CD14-positive monocyte (primary cell): ENCODE results near the gene PTRHD1. TPM values are rescaled to one million over a fixed set of nuclear protein-coding genes. Genes with fewer than 3 reads are reported as not detected.

ENCODE experiments used
- DNase-seq, 3 donors: peaks; one replicate each; pipeline ENCODE4 v3.0.0-alpha.2; 2011 to 2022
- H2AFZ ChIP-seq: 2 replicates; pipeline ENCODE4 v1.6.0; 2012; ENCODE audit warnings: mild to moderate bottlenecking, low read depth, low read length, inconsistent platforms; ENCODE audit not compliant: insufficient read depth, poor library complexity, severe bottlenecking
- H3K27ac ChIP-seq, 2 donors: 1 replicate in 1 of 2; 2 replicates in 1 of 2; pipeline ENCODE4 v1.5.1; 2012 to 2013; ENCODE audit warnings: low read length in 2 of 2, control low read depth in 1 of 2, inconsistent platforms in 1 of 2, low read depth in 1 of 2, mild to moderate bottlenecking in 1 of 2
- H3K27me3 ChIP-seq, 2 donors: one replicate each; pipeline versions ENCODE4 v1.6.0 to v1.6.1; 2011 to 2013; ENCODE audit warnings: low read length in 2 of 2; ENCODE audit not compliant: control insufficient read depth in 2 of 2, insufficient read depth in 2 of 2
- H3K36me3 ChIP-seq, 2 donors: replicated peaks in 1 of 2; 1 replicate in 1 of 2; 2 replicates in 1 of 2; pipeline versions ENCODE4 v1.5.1 to v1.6.1; 2012 to 2013; ENCODE audit warnings: low read length in 2 of 2, control low read depth in 1 of 2, inconsistent platforms in 1 of 2, mild to moderate bottlenecking in 1 of 2; ENCODE audit not compliant: insufficient read depth in 2 of 2, control insufficient read depth in 1 of 2
- H3K4me1 ChIP-seq, 2 donors: 1 replicate in 1 of 2; 2 replicates in 1 of 2; pipeline versions ENCODE4 v1.5.1 to v1.6.1; 2012 to 2013; ENCODE audit warnings: low read length in 2 of 2, control low read depth in 1 of 2, inconsistent platforms in 1 of 2, mild to moderate bottlenecking in 1 of 2, moderate library complexity in 1 of 2; ENCODE audit not compliant: insufficient read depth in 2 of 2, control insufficient read depth in 1 of 2
- H3K4me2 ChIP-seq: replicated peaks from 2 replicates; pipeline ENCODE3; 2012; ENCODE audit warnings: low read length, moderate library complexity, mild to moderate bottlenecking; ENCODE audit not compliant: poor library complexity, severe bottlenecking; ENCODE audit errors: extremely low read depth
- H3K4me3 ChIP-seq, 3 experiments: fragments of 200-600 bp in 1 of 3; sonication (generic) in 1 of 3; replicated peaks in 1 of 3; 1 replicate in 2 of 3; 2 replicates in 1 of 3; pipeline ENCODE4 v1.5.1; 2011 to 2013; ENCODE audit warnings: low read length in 3 of 3, mild to moderate bottlenecking in 3 of 3, control low read depth in 2 of 3, low read depth in 2 of 3, inconsistent platforms in 1 of 3, moderate library complexity in 1 of 3
- H3K79me2 ChIP-seq: 2 replicates; pipeline ENCODE4 v1.6.0; 2012; ENCODE audit warnings: mild to moderate bottlenecking, control low read depth, inconsistent platforms, low read length, moderate library complexity; ENCODE audit not compliant: insufficient read depth
- H3K9ac ChIP-seq: 2 replicates; pipeline ENCODE4 v1.6.0; 2017; ENCODE audit warnings: low read length, mild to moderate bottlenecking; ENCODE audit not compliant: insufficient read depth, poor library complexity, severe bottlenecking
- H3K9me3 ChIP-seq, 2 donors: replicated peaks in 1 of 2; 1 replicate in 1 of 2; 2 replicates in 1 of 2; pipeline versions ENCODE4 v1.5.1 to v1.6.1; 2012 to 2013; ENCODE audit warnings: low read length in 2 of 2, control low read depth in 1 of 2; ENCODE audit not compliant: control insufficient read depth in 1 of 2, insufficient read depth in 1 of 2
- H4K20me1 ChIP-seq: 2 replicates; pipeline ENCODE4 v1.6.0; 2012; ENCODE audit warnings: mild to moderate bottlenecking, low read length, control low read depth, moderate library complexity; ENCODE audit not compliant: insufficient read depth
- H3K27ac Mint-ChIP-seq, 7 donors: one replicate each; pipeline ENCODE4 v1.8.0; 2020; ENCODE audit warnings: mild to moderate bottlenecking in 7 of 7, mixed read lengths in 7 of 7, moderate library complexity in 6 of 7, inconsistent platforms in 2 of 7
- H3K27me3 Mint-ChIP-seq, 3 donors: one replicate each; pipeline ENCODE4 v1.8.0; 2021 to 2022; ENCODE audit warnings: low read depth in 3 of 3, mild to moderate bottlenecking in 3 of 3, mixed read lengths in 3 of 3, moderate library complexity in 3 of 3, inconsistent platforms in 1 of 3
- H3K36me3 Mint-ChIP-seq, 2 donors: one replicate each; pipeline ENCODE4 v1.8.0; 2020; ENCODE audit warnings: mixed read lengths in 2 of 2, inconsistent platforms in 1 of 2, mild to moderate bottlenecking in 1 of 2
- H3K4me1 Mint-ChIP-seq: one replicate; pipeline ENCODE4 v1.8.0; 2020; ENCODE audit warnings: mild to moderate bottlenecking, mixed read lengths
- H3K4me3 Mint-ChIP-seq, 2 donors: one replicate each; pipeline ENCODE4 v1.8.0; 2020; ENCODE audit warnings: mild to moderate bottlenecking in 2 of 2, mixed read lengths in 2 of 2, moderate library complexity in 1 of 2
- H3K9me3 Mint-ChIP-seq, 7 donors: one replicate each; pipeline ENCODE4 v1.8.0; 2020 to 2022; ENCODE audit warnings: mixed read lengths in 7 of 7, mild to moderate bottlenecking in 6 of 7, moderate library complexity in 6 of 7, inconsistent platforms in 2 of 7
- CTCF ChIP-seq: fragments of 200-600 bp; IDR thresholded peaks from one replicate; pipeline ENCODE4 v1.8.0; 2022; ENCODE audit warnings: antibody characterized with exemption, mild to moderate bottlenecking
- whole genome bisulfite sequencing: methylation state at CpG from one replicate; pipeline ENCODE4 v1.1.5; 2013; ENCODE audit warnings: missing lambda C conversion rate; ENCODE audit not compliant: insufficient coverage; 5-methylcytosine and 5-hydroxymethylcytosine counted together
- intact Hi-C, 2 donors: fragments of 100-400 bp; cut with micrococcal nuclease; formaldehyde crosslinking; loops; one replicate each; pipeline versions ENCODE4 v1.15.0 to v1.15.1; 2023
- polyA plus RNA-seq, 3 donors: library from polyadenylated mRNA; depleted of rRNA in 1 of 3; unstranded in 2 of 3; stranded (reverse) in 1 of 3; fragments of 300-500 nt in 2 of 3; fragments of >200 nt in 1 of 3; fragmentation: Illumina TruSeq in 2 of 3; gene quantifications; 1 replicate in 2 of 3; 2 replicates in 1 of 3; pipeline ENCODE4 v1.2.3, GENCODE V29; 2012 to 2021

Gene PTRHD1
- polyA plus RNA-seq, 3 donors = 20.3 to 86.2 (median 78.6) TPM

GRCh38 chr2:24824966-24825882 is 32.0 kb upstream of the PTRHD1 start:
- Histone ChIP-seq H3K4me2 (no peak overlapping the region), H3K9ac (no peak overlapping the region), H3K79me2 (no peaks in the 10 kb centered on the region), H2AFZ (no peak overlapping the region), H3K36me3 (peaks cover 20 to 40% of the 10 kb centered on the region in 2 donors), H3K9me3 (no peaks in the 10 kb centered on the region), H3K27me3 (no peaks in the 10 kb centered on the region), H4K20me1 (no peaks in the 10 kb centered on the region), H3K4me1 (no peaks in the 10 kb centered on the region), H3K4me3 (no peak overlapping the region), H3K27ac (no peak overlapping the region)
- Mint-ChIP-seq H3K9me3 (no peaks in the 10 kb centered on the region), H3K27ac (peak overlapping the region in 5 of 7 donors; percentile 14 to 57 (median 46)), H3K4me1 (peaks cover 2% of the 10 kb centered on the region), H3K27me3 (no peaks in the 10 kb centered on the region), H3K4me3 (no peak overlapping the region), H3K36me3 (peaks cover 45 to 54% of the 10 kb centered on the region in 2 donors)
- peak; percentile 67 for TF ChIP-seq CTCF
- peak in 2 of 3 donors; percentile 21 to 39 for DNase-seq
- 100% methylated on average over 3 of the region's 16 CpGs for WGBS
- intact Hi-C loops = no loop called here

GRCh38 chr2:24824071-24824588 is 30.9 kb upstream of the PTRHD1 start:
- H3K4me1 Mint-ChIP-seq = peaks cover 5% of the 10 kb centered on the region
- Histone ChIP-seq H3K4me2 (no peak overlapping the region), H2AFZ (no peak overlapping the region), H3K9me3 (no peaks in the 10 kb centered on the region), H3K27me3 (no peaks in the 10 kb centered on the region), H4K20me1 (no peaks in the 10 kb centered on the region), H3K36me3 (peaks cover 24 to 51% of the 10 kb centered on the region in 2 donors), H3K4me3 (no peak overlapping the region), H3K27ac (no peak overlapping the region), H3K79me2 (no peaks in the 10 kb centered on the region), H3K9ac (no peak overlapping the region), H3K4me1 (peaks cover 2 to 3% of the 10 kb centered on the region in 2 donors)
- no peak for DNase-seq
- H3K9me3 Mint-ChIP-seq = no peaks in the 10 kb centered on the region
- H3K36me3 Mint-ChIP-seq = peaks cover 52 to 65% of the 10 kb centered on the region in 2 donors
- TF ChIP-seq CTCF = no peak
- no peak overlapping the region for H3K27ac Mint-ChIP-seq
- intact Hi-C loops = no loop called here
- H3K4me3 Mint-ChIP-seq = no peak overlapping the region
- WGBS = over 99% methylated on average over 9 of the region's 14 CpGs
- no peaks in the 10 kb centered on the region for H3K27me3 Mint-ChIP-seq
